T-cell (primary cell): ENCODE data around the gene MAGED1. TPM values are rescaled to one million over a fixed set of nuclear protein-coding genes. Genes with fewer than 3 reads are reported as not detected.

Experiments
- ATAC-seq, 4 experiments: fragments of 200-7000 bp in 3 of 4; fragments of 150-1000 bp in 1 of 4; cut with Tn5 transposase; replicated peaks in 1 of 4; 1 replicate in 3 of 4; 2 replicates in 1 of 4; pipeline ENCODE4 v1.10.0; 2021; ENCODE audit warnings: moderate library complexity in 3 of 4, mild to moderate bottlenecking in 2 of 4, moderate number of reproducible peaks in 1 of 4
- CTCF ChIA-PET, 2 donors: fragments of 300-600 bp; sonication (Branson Sonifier 250); formaldehyde crosslinking; loops; one replicate each; lab custom pipeline; 2022; ENCODE audit warnings: antibody characterized with exemption in 2 of 2; lab: Charles Lee
- POLR2A ChIA-PET, 2 donors: fragments of 300-600 bp; sonication (Branson Sonifier 250); formaldehyde crosslinking; loops; one replicate each; lab custom pipeline; 2022; ENCODE audit warnings: antibody characterized with exemption in 2 of 2; lab: Charles Lee
- DNase-seq, 35 experiments: peaks; one replicate each; pipeline versions ENCODE4 v3.0.0 to v3.0.0-alpha.2; 2013 to 2023
- H3K27ac ChIP-seq: one replicate; pipeline ENCODE4 v1.5.1; 2013; ENCODE audit warnings: low read length
- H3K27me3 ChIP-seq, 2 experiments: replicated peaks in 1 of 2; 1 replicate in 1 of 2; 2 replicates in 1 of 2; pipeline versions ENCODE4 v1.6.1 to v1.7.0; 2013; ENCODE audit warnings: low read length in 1 of 2, mixed read lengths in 1 of 2; ENCODE audit not compliant: control insufficient read depth in 2 of 2, insufficient read depth in 2 of 2; ENCODE audit errors: extremely low read depth in 1 of 2
- H3K36me3 ChIP-seq, 2 donors: 1 replicate in 1 of 2; 2 replicates in 1 of 2; pipeline versions ENCODE4 v1.6.1 to v1.7.0; 2013; ENCODE audit warnings: low read length in 1 of 2; ENCODE audit not compliant: control insufficient read depth in 2 of 2, insufficient read depth in 1 of 2; ENCODE audit errors: extremely low read depth in 1 of 2
- H3K4me1 ChIP-seq, 2 experiments: 1 replicate in 1 of 2; 2 replicates in 1 of 2; pipeline versions ENCODE4 v1.6.1 to v1.7.0; 2013; ENCODE audit warnings: low read length in 2 of 2, mixed read lengths in 1 of 2; ENCODE audit not compliant: insufficient read depth in 2 of 2, control insufficient read depth in 1 of 2; ENCODE audit errors: extremely low read depth in 1 of 2
- H3K4me3 ChIP-seq, 2 donors: 1 replicate in 1 of 2; 2 replicates in 1 of 2; pipeline versions ENCODE4 v1.5.1 to v1.7.0; 2013; ENCODE audit warnings: mild to moderate bottlenecking in 2 of 2, low read length in 1 of 2, moderate library complexity in 1 of 2; ENCODE audit not compliant: control insufficient read depth in 1 of 2; ENCODE audit errors: extremely low read depth in 1 of 2
- H3K9me3 ChIP-seq: 2 replicates; pipeline ENCODE4 v1.7.0; 2013
- H3K27ac Mint-ChIP-seq, 2 donors: one replicate each; pipeline ENCODE4 v1.8.0; 2020 to 2021; ENCODE audit warnings: mild to moderate bottlenecking in 2 of 2, mixed read lengths in 2 of 2
- H3K27me3 Mint-ChIP-seq, 2 donors: one replicate each; pipeline ENCODE4 v1.8.0; 2021 to 2022; ENCODE audit warnings: mixed read lengths in 2 of 2
- H3K36me3 Mint-ChIP-seq: one replicate; pipeline ENCODE4 v1.8.0; 2021; ENCODE audit warnings: mixed read lengths
- H3K4me1 Mint-ChIP-seq, 3 donors: one replicate each; pipeline ENCODE4 v1.8.0; 2020 to 2022; ENCODE audit warnings: mixed read lengths in 3 of 3, mild to moderate bottlenecking in 1 of 3
- H3K4me3 Mint-ChIP-seq, 3 donors: one replicate each; pipeline ENCODE4 v1.8.0; 2020 to 2022; ENCODE audit warnings: mild to moderate bottlenecking in 3 of 3, mixed read lengths in 3 of 3, moderate library complexity in 3 of 3
- H3K9me3 Mint-ChIP-seq, 3 donors: one replicate each; pipeline ENCODE4 v1.8.0; 2020 to 2022; ENCODE audit warnings: mixed read lengths in 3 of 3
- whole genome bisulfite sequencing: methylation state at CpG from one replicate; pipeline ENCODE4 v1.1.5; 2013; ENCODE audit warnings: missing lambda C conversion rate; ENCODE audit not compliant: insufficient coverage; 5-methylcytosine and 5-hydroxymethylcytosine counted together
- total RNA-seq, 35 experiments: library from RNA in 6 of 35; stranded (reverse) in 6 of 35; fragments of 120-200 nt in 1 of 35; gene quantifications; one replicate each; pipeline versions ENCODE4 v1.2.1 to v1.2.4 and lab custom pipeline; 2013 to 2026

The MAGED1 gene
- total RNA-seq, 5 donors from 2014 or later (not counting 1 experiment from before 2014, with no cell fraction given): 30.0 to 44.6 (median 31.2) TPM

DNA sequence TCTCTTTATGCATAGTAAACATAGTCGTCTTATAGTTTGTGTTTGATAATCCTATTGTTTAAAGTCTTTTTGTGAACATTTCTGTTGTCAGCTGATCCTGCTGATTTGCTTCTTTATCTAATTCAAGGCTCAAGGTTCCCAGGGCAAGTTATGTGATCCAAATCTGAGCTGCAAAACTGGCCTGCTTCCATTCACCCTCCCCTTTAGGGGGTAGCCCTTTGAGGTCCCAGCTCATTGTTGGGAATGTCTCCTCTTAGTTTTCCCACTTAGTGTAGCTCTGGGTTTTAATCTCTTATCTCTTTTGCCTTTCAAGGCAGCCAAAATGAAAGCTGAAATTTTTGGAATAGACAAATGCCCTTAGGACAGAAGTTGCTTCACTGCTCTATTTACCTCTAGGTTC, 40.2 kb upstream of the MAGED1 start:
- Mint-ChIP-seq H3K4me1 (peaks cover 0 to 8% (median 2%) of the 10 kb centered on the region in 3 donors), H3K4me3 (no peak overlapping the region), H3K27ac (no peak overlapping the region), H3K27me3 (no peaks in the 10 kb centered on the region), H3K9me3 (peaks cover 0 to 19% (median 9%) of the 10 kb centered on the region in 3 donors), H3K36me3 (peaks cover 53% of the 10 kb centered on the region)
- no CpG with 5 or more reads among the region's 1 CpG for WGBS
- no peak overlapping the region for H3K4me3 ChIP-seq
- ChIA-PET CTCF (no interaction called here), POLR2A (no interaction called here)
- H3K36me3 ChIP-seq: peaks cover 0 to 2% of the 10 kb centered on the region in 2 donors
- H3K27ac ChIP-seq: no peak overlapping the region
- no peak for DNase-seq
- H3K4me1 ChIP-seq: no peaks in the 10 kb centered on the region
- no peak for ATAC-seq
- H3K9me3 ChIP-seq: peaks cover 5% of the 10 kb centered on the region
- H3K27me3 ChIP-seq: no peaks in the 10 kb centered on the region

DNA sequence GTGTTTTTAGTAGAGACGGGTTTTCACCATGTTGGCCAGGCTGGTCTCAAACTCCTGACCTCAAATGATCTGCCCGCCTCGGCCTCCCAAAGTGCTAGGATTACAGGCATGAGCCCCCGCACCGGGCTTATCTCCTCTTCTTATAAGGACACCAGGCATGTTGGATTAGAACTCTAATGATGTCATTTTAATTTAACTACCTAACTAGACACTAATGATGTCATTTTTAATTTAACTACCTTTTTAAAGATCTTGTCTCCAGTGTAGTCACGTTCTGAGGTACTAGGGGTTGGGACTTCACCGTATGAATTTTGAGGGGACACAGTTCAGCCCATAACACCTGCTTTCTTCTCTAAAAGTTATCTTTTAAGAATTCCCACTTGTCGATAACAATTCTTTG, 37.7 kb upstream of the MAGED1 start:
- Mint-ChIP-seq H3K9me3 (peaks cover 0 to 19% (median 12%) of the 10 kb centered on the region in 3 donors), H3K27ac (no peak overlapping the region), H3K4me3 (no peak overlapping the region), H3K36me3 (peaks cover 63% of the 10 kb centered on the region), H3K4me1 (peaks cover 0 to 11% (median 2%) of the 10 kb centered on the region in 3 donors), H3K27me3 (no peaks in the 10 kb centered on the region)
- Histone ChIP-seq H3K9me3 (peaks cover 5% of the 10 kb centered on the region), H3K4me3 (no peak overlapping the region), H3K27me3 (no peaks in the 10 kb centered on the region), H3K36me3 (peaks cover 0 to 2% of the 10 kb centered on the region in 2 donors), H3K4me1 (no peaks in the 10 kb centered on the region), H3K27ac (no peak overlapping the region)
- no CpG with 5 or more reads among the region's 8 CpGs for WGBS
- POLR2A ChIA-PET: no interaction called here
- ATAC-seq (no peak), DNase-seq (no peak)
- CTCF ChIA-PET: no interaction called here

DNA sequence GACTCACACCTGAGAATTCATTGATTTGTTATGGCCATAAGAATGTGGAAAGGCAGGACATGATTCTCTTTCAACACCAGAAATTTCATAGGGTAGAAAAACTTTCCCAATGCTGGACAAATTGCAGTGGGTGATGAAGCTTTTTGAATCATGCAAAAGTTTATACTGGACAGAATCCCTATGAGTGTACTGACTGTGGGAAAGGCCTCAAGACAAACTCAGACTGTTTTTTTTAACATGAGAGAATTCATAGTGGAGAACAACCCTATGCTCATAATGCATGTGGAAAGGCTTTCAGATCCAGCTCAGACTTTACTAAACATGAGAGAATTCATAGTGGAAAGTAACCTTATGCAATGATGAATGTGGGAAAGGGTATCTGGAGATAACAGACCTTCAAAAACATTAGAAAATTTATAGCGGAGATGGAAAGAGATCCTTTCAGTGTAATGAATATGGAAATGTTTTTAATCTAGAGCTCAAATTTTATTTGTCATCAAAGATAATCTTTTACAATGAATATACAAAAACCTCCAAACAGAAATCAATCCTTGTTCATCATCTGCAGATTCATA, 36.2 kb upstream of the MAGED1 start:
- CTCF ChIA-PET: no interaction called here
- Mint-ChIP-seq H3K36me3 (peaks cover 56% of the 10 kb centered on the region), H3K4me1 (peaks cover 0 to 9% (median 2%) of the 10 kb centered on the region in 3 donors), H3K9me3 (peaks cover 0 to 19% (median 12%) of the 10 kb centered on the region in 3 donors), H3K4me3 (no peak overlapping the region), H3K27me3 (no peaks in the 10 kb centered on the region), H3K27ac (no peak overlapping the region)
- Histone ChIP-seq H3K4me1 (no peaks in the 10 kb centered on the region), H3K27ac (no peak overlapping the region), H3K27me3 (no peaks in the 10 kb centered on the region), H3K4me3 (no peak overlapping the region), H3K9me3 (peaks cover 5% of the 10 kb centered on the region), H3K36me3 (peaks cover 0 to 2% of the 10 kb centered on the region in 2 donors)
- ATAC-seq (no peak), DNase-seq (no peak)
- WGBS: no CpG with 5 or more reads among the region's 1 CpG
- POLR2A ChIA-PET: interaction anchor here in 1 of 2 donors (0.6 kb wide), 1 partner anchor 43 kb away, joined by 3 read pairs; no protein-coding TSS in a partner anchor

DNA sequence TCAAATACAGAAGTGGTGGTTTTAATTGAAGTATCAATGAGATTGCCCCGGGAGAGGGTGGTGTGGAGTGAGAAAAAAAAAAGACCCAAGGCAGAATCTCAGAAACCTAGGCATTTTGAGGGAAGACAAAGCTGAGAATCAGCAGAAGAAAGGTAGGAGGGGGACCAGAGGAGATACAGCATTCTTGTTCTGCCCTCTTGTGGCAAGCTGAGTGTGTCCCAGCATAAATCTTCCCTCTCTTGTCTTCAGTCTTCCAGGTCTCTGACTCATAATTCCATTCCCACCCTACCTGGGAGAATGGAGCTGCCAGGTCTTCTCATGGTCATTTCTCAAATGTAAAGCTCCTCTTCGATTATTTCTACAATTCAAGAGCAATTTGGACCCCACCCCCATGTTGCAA, 32.7 kb upstream of the MAGED1 start:
- POLR2A ChIA-PET: no interaction called here
- Mint-ChIP-seq H3K27ac (no peak overlapping the region), H3K27me3 (peaks cover 0 to 4% of the 10 kb centered on the region in 2 donors), H3K4me1 (peaks cover 4 to 21% (median 11%) of the 10 kb centered on the region in 3 donors), H3K9me3 (peaks cover 3 to 21% (median 12%) of the 10 kb centered on the region in 3 donors), H3K36me3 (peaks cover 42% of the 10 kb centered on the region), H3K4me3 (no peak overlapping the region)
- Histone ChIP-seq H3K4me3 (no peak overlapping the region), H3K4me1 (no peaks in the 10 kb centered on the region), H3K36me3 (peaks cover 0 to 2% of the 10 kb centered on the region in 2 donors), H3K27me3 (no peaks in the 10 kb centered on the region), H3K9me3 (peaks cover 5% of the 10 kb centered on the region), H3K27ac (no peak overlapping the region)
- peak in 2 of 35 experiments; percentile 1 to 18 for DNase-seq
- WGBS: 57% methylated on average over 1 of the region's 2 CpGs
- CTCF ChIA-PET: interaction anchor here (0.7 to 0.8 kb wide), 2 partner anchors 46 to 245 kb away, joined by 3 to 4 read pairs; no protein-coding TSS in a partner anchor
- ATAC-seq: no peak

DNA sequence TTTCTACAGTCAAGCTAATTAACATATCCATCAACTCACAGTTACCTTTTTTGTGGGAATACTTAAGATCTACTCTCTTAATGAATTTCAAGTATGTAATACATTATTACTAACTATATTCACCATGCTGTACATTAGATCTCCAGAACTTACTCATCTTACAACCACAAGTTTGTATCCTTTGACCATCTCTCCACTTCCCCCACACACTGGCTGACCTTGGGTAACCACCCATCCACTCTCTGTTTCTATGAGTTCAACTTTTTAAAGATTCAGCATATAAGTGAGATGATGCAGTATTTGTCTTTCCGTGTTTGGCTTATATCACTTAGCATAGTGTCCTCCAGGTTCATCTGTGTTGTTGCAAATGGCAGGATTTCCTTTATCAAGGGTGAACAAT, 30.5 kb upstream of the MAGED1 start:
- WGBS: no CpG with 5 or more reads among the region's 1 CpG
- no peaks in the 10 kb centered on the region for H3K36me3 ChIP-seq
- H3K27ac ChIP-seq: no peak overlapping the region
- POLR2A ChIA-PET: no interaction called here
- H3K9me3 ChIP-seq: no peaks in the 10 kb centered on the region
- H3K4me1 ChIP-seq: no peaks in the 10 kb centered on the region
- no peak overlapping the region for H3K27ac Mint-ChIP-seq
- no peak overlapping the region for H3K4me3 ChIP-seq
- H3K4me1 Mint-ChIP-seq: peaks cover 11 to 34% (median 18%) of the 10 kb centered on the region in 3 donors
- no peak for ATAC-seq
- DNase-seq: no peak
- H3K9me3 Mint-ChIP-seq: peaks cover 3 to 9% (median 3%) of the 10 kb centered on the region in 3 donors
- no peak overlapping the region for H3K4me3 Mint-ChIP-seq
- H3K36me3 Mint-ChIP-seq: peaks cover 24% of the 10 kb centered on the region
- CTCF ChIA-PET: no interaction called here
- no peaks in the 10 kb centered on the region for H3K27me3 ChIP-seq
- H3K27me3 Mint-ChIP-seq: peaks cover 0 to 4% of the 10 kb centered on the region in 2 donors

DNA sequence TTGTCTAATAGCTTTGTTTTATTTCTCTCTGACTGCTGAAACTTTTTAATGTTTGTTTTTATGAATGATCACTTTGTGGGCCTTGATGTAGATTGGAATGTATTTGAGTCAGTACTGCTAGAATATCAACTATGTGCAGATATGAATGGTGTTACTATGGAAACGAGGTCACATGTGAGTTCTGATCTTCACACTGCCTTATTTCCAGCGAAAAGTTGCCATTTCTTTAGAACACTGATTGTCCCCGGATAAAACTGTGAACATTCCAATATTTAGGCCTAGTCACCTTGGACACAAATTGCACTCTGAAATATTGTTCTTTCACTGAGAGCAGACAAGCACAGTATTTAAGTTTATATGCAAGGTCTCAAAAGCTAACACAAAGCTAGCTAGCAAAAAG, 27.2 kb upstream of the MAGED1 start:
- peaks cover 0 to 4% of the 10 kb centered on the region in 2 donors for H3K27me3 Mint-ChIP-seq
- no peak for ATAC-seq
- H3K27me3 ChIP-seq: no peaks in the 10 kb centered on the region
- no peaks in the 10 kb centered on the region for H3K4me1 ChIP-seq
- H3K9me3 Mint-ChIP-seq: peaks cover 0 to 9% (median 3%) of the 10 kb centered on the region in 3 donors
- H3K4me3 Mint-ChIP-seq: no peak overlapping the region
- no peaks in the 10 kb centered on the region for H3K9me3 ChIP-seq
- peaks cover 9 to 25% (median 18%) of the 10 kb centered on the region in 3 donors for H3K4me1 Mint-ChIP-seq
- POLR2A ChIA-PET: no interaction called here
- H3K36me3 ChIP-seq: no peaks in the 10 kb centered on the region
- H3K4me3 ChIP-seq: no peak overlapping the region
- CTCF ChIA-PET: no interaction called here
- H3K27ac Mint-ChIP-seq: no peak overlapping the region
- no CpG with 5 or more reads among the region's 3 CpGs for WGBS
- DNase-seq: no peak
- no peak overlapping the region for H3K27ac ChIP-seq
- peaks cover 19% of the 10 kb centered on the region for H3K36me3 Mint-ChIP-seq
